Glomerular endothelial cell (primary cell): ENCODE results near the gene SNAPIN. TPM values are rescaled to one million over a fixed set of nuclear protein-coding genes. Genes with fewer than 3 reads are reported as not detected.
"Not testable (repeated sequence)": the region's sequence is repeated elsewhere in the genome, so short reads cannot be mapped to it uniquely, and the experiment has no call there.

ENCODE experiments used
- DNase-seq: peaks from one replicate; pipeline ENCODE4 v3.0.0-alpha.2; 2011; ENCODE audit warnings: low read depth, low spot score; ENCODE audit errors: extremely low read depth
- total RNA-seq: library from RNA; depleted of rRNA; stranded (reverse); fragments of >200 nt; gene quantifications from 2 replicates; pipeline ENCODE4 v1.2.3, GENCODE V29; 2015

The SNAPIN gene
- total RNA-seq, 1 donor from 2014 or later, result 41.4 TPM

DNA sequence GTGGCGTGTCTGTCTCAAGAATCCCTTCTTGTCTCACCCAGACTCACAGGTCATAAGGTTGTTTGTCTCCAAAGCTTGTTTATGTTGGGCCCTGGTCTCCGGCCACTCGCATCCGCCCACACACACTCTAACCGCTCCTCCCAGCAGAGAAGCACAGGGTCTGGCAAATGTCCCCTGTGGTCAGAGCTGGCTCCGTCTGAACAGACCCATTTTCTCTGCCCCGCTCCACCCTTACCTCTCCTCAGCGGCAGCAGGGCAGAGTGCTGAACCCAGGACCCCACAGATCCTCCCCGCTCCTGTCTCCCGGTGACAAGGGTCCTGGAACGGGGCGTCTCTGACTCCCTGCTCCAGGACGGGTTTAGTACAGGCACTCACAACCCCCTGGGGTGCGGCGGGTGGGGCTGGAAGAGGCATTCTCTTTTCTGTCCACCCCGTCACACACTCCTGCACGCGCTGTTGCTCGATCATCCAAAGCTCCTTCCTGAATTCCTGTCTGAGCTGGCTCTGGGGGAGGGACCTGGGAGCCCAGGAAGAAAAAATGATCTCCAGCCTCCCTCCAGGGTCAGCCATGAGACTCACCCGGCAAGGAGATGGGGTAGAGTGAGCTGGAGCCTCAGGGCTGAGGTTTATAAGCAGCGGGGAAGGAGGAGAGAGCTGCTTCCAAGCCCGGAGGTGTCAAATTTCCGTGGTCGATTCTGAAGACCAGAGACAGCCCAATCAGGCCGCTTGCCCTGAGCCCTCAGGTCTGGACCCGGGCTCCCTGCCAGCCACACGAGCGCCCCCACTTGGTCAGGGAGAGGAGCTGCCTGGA, 31.4 kb upstream of the SNAPIN start, which contains the start of gene S100A13:
S100A13 (minus strand) TSS at position 602 of the 811 bp plus-strand sequence. CDS start 1,033 bp downstream, outside the sequence.
- peak; percentile 67 for DNase-seq

- DNase-seq, result no peak
Observed at GRCh38 chr1:153627715-153628626, 30.5 kb upstream of the SNAPIN start, which contains the start of gene S100A1. S100A1 (plus strand) TSS chr1:153628434; CDS start chr1:153630522, 2,088 bp downstream.

GRCh38 chr1:153628638-153629342, 29.7 kb upstream of the SNAPIN start:
- no peak for DNase-seq

- DNase-seq, result no peak
Observed at GRCh38 chr1:153629343-153629665, 29.2 kb upstream of the SNAPIN start.

- no peak for DNase-seq
Observed at GRCh38 chr1:153629971-153630370, 28.5 kb upstream of the SNAPIN start.

DNA sequence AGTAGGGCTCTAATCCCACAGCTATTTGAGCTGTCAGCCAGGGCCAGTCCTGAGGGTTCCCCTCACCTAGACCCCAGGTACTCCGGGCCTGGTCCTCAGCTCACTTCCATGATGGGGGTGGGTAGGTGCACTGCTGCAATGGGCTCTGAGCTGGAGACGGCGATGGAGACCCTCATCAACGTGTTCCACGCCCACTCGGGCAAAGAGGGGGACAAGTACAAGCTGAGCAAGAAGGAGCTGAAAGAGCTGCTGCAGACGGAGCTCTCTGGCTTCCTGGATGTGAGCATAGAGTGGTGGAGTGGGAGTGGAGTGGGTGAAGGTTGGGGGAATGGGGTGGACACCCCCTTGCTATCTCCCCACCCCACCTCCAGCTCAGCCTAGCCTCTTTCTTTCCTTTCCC, 28.1 kb upstream of the SNAPIN start:
- no peak for DNase-seq

DNA sequence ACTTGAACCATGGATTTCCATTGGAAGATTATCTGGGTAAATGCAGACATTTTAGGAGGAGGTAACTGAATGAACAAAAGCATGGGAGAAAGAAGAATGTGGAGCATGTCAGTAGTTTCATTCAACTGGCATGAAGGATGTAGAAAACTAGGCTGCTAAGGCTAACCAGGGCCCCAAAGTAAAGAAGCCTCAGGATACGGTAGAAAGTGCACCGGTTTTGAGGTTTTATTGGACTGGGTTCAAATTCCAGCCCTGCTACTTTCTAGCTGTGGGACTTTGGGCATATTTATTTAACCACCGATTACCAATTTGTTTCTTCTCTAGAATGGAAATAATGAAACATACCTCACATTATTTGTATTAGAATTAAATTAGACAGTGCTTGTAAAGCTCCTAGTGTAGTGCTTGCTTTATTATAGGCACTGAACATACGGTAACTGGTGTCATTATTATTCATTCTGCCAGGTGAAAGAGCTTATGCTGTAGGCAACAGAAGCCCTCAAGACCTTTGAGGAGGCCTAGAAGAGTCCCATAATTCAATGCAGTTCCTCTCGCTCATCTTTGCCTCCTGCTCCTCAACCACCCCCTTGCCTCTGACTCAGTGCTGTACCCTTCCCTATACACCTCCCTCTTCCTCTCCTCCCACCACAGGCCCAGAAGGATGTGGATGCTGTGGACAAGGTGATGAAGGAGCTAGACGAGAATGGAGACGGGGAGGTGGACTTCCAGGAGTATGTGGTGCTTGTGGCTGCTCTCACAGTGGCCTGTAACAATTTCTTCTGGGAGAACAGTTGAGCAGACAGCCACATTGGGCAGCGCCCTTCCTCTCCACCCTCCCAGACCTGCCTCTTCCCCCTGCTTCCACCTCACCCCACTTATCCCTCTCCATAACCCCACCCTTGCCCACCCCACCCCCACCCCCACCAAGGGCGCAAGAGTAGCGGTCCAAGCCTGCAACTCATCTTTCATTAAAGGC, 27.2 kb upstream of the SNAPIN start:
- no peak for DNase-seq

- DNase-seq, result no peak
Observed at GRCh38 chr1:153633161-153633753, 25.2 kb upstream of the SNAPIN start.

DNA sequence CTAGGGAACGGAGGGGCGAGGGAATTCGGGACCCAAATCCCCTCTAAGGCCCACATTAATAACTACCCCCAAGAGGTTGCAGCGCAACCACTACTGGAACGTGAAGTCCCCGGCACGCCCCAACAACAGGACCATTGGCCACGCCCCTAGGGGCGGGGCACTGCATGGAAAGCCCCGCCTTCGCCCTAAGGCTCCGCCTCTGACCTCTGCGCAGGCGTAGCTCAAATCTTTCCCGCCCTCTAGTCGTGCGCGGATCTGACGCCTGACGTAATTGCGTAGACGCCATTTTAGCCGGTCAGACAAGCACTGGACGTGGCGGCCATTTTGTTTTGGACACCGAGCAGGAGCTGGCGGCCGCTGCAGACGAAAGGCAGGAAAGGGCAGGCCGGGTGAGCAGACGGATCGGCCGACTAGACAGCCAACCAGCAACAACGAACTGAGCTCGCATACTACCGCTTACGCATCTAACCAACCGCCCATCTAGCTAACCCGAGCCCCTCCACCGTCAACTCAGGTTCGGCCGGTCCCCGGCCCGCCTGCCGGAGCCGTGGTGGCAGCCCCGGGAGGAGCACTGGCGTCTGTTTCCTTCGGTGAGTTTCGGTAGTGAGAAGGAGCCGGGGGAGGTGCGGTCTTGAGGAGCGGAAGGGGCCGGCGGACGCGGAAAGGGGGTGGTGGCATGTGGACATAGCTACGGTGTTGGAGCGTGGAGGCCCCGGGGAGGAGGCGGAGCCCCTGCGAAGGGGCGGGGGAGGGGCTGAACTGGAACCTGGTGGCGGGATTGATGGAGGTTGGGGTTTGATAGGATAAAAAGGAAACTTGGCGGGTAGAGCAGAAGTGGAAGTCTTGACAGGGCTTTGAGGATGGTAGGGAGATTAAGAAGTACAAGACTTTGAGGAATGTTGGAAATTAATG, 24.5 kb upstream of the SNAPIN start, which contains the start of gene CHTOP:
CHTOP (plus strand) TSS at position 313 of the 912 bp plus-strand sequence. CDS start 2,523 bp downstream, outside the sequence.
- DNase-seq, result peak; percentile 95

DNA sequence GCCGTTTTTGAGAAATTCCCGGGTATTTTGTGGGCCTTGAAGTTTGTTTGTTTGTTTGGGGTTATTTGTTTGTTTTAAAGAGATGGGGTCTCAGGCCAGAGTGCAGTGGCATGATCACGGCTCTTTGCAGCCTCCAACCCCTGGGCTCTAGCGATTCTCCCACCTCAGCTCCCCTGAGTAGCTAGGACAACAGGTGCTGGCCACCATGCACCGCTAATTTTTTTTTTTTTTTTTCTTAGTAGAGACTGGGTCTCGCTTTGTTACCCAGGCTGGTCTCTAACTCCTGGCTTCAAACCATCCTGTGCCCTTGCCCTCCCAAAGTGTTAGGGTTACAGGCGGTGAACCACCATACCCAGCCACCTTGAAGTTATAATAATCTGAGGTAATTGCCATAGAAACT, 22.6 kb upstream of the SNAPIN start:
- DNase-seq, result no peak

GRCh38 chr1:153636312-153636711, 22.2 kb upstream of the SNAPIN start:
- no peak for DNase-seq

GRCh38 chr1:153638261-153638660, 20.2 kb upstream of the SNAPIN start:
- DNase-seq, result no peak

DNA sequence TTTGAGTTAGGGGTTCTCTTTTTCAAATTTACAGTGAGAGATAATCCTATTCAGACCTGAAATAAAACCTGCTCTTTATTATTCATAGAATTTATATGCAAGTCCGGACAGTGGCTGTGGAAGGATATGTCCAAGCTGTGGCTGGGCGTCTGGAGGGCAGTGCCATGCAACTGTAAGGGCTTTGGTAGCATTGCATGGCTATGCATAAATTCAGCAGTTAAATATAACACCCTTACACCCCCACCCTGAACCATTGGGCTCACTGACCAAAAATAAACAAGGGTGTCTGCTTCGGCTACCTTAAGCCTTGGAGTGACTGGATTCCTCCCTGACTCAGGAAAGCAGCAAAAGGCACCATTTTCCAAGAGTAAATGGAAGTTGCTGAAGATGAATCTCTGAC, 19.2 kb upstream of the SNAPIN start:
- no peak for DNase-seq

GRCh38 chr1:153640213-153640612, 18.3 kb upstream of the SNAPIN start:
- not testable (repeated sequence) for DNase-seq

- no peak for DNase-seq
Observed at GRCh38 chr1:153640861-153641260, 17.6 kb upstream of the SNAPIN start.

DNA sequence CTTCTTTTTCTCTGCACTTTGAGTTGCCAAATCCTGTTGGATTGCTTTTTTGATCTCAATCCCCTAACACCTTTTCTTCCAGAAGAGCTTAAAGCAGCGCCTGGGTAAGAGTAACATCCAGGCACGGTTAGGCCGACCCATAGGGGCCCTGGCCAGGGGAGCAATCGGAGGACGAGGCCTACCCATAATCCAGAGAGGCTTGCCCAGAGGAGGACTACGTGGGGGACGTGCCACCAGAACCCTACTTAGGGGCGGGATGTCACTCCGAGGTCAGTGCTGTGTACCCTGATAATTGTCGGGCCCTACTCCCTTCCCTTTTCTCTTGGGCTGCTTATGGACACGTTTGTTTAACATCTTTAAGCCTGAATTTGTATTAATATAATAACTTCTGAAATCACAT, 16.3 kb upstream of the SNAPIN start:
- DNase-seq, result no peak

DNA sequence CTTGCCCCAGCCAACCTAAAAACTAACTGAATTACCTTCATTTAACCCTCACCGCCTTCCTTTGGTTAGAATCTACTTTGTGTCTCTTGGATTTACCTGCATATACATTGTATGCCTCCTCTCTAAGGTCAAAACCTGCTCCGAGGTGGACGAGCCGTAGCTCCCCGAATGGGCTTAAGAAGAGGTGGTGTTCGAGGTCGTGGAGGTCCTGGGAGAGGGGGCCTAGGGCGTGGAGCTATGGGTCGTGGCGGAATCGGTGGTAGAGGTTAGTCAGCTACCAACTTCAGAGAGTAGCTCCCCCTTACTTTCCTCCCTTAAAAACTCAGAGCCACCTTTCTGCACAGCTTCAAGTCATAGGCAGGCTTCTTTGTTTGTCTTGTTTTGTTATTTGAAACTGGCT, 15.4 kb upstream of the SNAPIN start:
- no peak for DNase-seq

DNA sequence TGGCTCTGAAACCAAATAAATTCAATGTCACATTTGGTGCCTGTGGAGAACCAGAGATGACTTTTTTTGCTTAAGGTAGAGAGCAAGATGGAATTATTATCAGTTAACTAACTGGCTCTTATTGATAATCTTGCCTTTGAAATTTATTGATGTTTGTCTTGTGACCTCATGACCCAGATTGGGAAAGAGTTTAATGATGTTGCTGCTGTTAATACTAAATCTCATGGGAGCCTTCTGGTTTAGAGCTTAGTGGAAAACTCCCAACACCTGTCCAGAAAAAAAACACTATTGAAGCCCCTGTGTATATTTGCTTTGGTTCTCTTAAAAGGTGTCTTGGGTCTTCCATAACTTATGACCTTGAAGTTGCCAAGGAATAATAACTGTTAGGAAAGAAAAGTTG, 14.7 kb upstream of the SNAPIN start:
- no peak for DNase-seq
